OCI-LY7 (cell line): ENCODE measurements around the gene NPDC1.

ENCODE experiments used
- CTCF ChIP-seq: fragments of 200-600 bp; sonication (generic); conservative IDR thresholded peaks from 2 replicates; pipeline ENCODE4 v1.5.1; 2014; ENCODE audit warnings: mild to moderate bottlenecking, antibody characterized with exemption, low read length, moderate library complexity, mixed read lengths
- EZH2phosphoT487 ChIP-seq: fragments of 200-600 bp; sonication (generic); IDR thresholded peaks from 2 replicates; pipeline ENCODE4 v1.6.1; 2018; ENCODE audit warnings: low read depth, borderline replicate concordance, mild to moderate bottlenecking, mixed run types, antibody characterized with exemption, low read length, moderate library complexity, mixed read lengths

GRCh38 chr9:137018761-137019559 lies 27.0 kb downstream of the NPDC1 start:
- TF ChIP-seq CTCF, result no peak
- TF ChIP-seq EZH2phosphoT487, result no peak
